Stimulated activated effector memory CD8-positive, alpha-beta T cell treated with anti-CD3 and anti-CD28 coated beads, Interleukin-12 subunit alpha, Interleukin-12 subunit beta, amount 100 ng/mL, for 72 hours (primary cell): ENCODE results near the gene SPOCK3.

Experiments used
- ATAC-seq: fragments of 150-1000 bp; cut with Tn5 transposase; 2 replicates; pipeline ENCODE4 v1.10.0; 2021
- DNase-seq, 2 donors: peaks; one replicate each; pipeline ENCODE4 v3.0.0; 2021 to 2022; ENCODE audit warnings: low spot score in 2 of 2
- H3K27ac Mint-ChIP-seq: one replicate; pipeline ENCODE4 v1.8.0; 2022; ENCODE audit warnings: mild to moderate bottlenecking, mixed read lengths
- H3K36me3 Mint-ChIP-seq: one replicate; pipeline ENCODE4 v1.8.0; 2022; ENCODE audit warnings: mild to moderate bottlenecking, mixed read lengths
- H3K4me1 Mint-ChIP-seq: one replicate; pipeline ENCODE4 v1.8.0; 2022; ENCODE audit warnings: mixed read lengths
- H3K4me3 Mint-ChIP-seq: one replicate; pipeline ENCODE4 v1.8.0; 2022; ENCODE audit warnings: mild to moderate bottlenecking, mixed read lengths
- H3K9me3 Mint-ChIP-seq: one replicate; pipeline ENCODE4 v1.8.0; 2022; ENCODE audit warnings: mixed read lengths

SPOCK3 gene

GRCh38 chr4:167114416-167114971, 119.8 kb downstream of the SPOCK3 start:
- H3K4me1 Mint-ChIP-seq, result no peaks in the 10 kb centered on the region
- no peak overlapping the region for H3K27ac Mint-ChIP-seq
- no peaks in the 10 kb centered on the region for H3K36me3 Mint-ChIP-seq
- no peak overlapping the region for H3K4me3 Mint-ChIP-seq
- DNase-seq, result no peak
- peaks cover 15% of the 10 kb centered on the region for H3K9me3 Mint-ChIP-seq
- no peak for ATAC-seq

DNA sequence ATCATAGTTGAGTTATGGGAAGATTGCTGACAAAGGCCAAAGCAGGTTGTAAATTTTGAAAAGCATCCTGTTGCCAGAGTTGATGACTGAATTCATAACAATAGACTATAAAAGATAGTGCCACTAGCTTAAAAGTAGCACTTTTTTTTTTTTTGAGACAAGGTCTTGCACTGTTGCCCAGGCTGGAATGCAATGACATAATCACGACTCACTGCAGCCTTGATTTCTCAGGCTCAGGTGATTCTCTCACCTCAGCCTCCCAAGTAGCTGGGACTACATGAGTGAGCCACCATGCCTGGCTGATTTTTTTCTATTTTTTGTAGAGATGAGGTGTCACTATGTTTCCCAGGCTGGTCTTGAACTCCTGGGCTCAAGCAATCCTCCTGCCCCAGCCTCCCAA, 122.7 kb downstream of the SPOCK3 start:
- H3K4me3 Mint-ChIP-seq, result no peak overlapping the region
- no peak for ATAC-seq
- DNase-seq, result no peak

GRCh38 chr4:167111092-167111491, 123.2 kb downstream of the SPOCK3 start:
- ATAC-seq, result no peak
- H3K4me1 Mint-ChIP-seq, result no peaks in the 10 kb centered on the region
- no peak overlapping the region for H3K27ac Mint-ChIP-seq
- H3K4me3 Mint-ChIP-seq, result no peak overlapping the region
- DNase-seq, result no peak
- H3K36me3 Mint-ChIP-seq, result no peaks in the 10 kb centered on the region
- H3K9me3 Mint-ChIP-seq, result peaks cover 21% of the 10 kb centered on the region

More for the DNA sequence above, 122.7 kb downstream of the SPOCK3 start:
- H3K9me3 Mint-ChIP-seq, result peaks cover 16% of the 10 kb centered on the region
- no peaks in the 10 kb centered on the region for H3K4me1 Mint-ChIP-seq
- H3K27ac Mint-ChIP-seq, result no peak overlapping the region
- no peaks in the 10 kb centered on the region for H3K36me3 Mint-ChIP-seq

DNA sequence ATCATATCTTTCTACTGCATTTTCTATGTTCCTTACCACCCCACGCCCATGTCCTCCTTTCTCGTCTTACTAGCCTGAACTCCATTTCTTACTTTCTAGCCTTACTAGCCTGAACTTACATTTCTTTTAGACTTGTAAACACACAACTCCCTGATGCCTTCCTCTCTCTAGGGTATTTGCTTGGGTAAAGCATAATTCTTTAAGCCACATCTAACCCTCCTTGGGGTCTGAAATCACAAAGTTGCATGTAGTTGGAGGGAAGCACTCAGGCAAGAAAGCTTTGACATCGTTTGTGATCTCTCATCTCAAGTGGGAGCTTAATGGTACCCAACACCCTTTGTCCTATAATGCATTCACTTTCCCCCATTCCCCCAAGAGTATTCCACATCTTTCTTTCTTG, 124.4 kb downstream of the SPOCK3 start:
- H3K27ac Mint-ChIP-seq, result no peak overlapping the region
- DNase-seq (no peak), ATAC-seq (peak; percentile 52)
- H3K9me3 Mint-ChIP-seq, result peaks cover 27% of the 10 kb centered on the region
- no peak overlapping the region for H3K4me3 Mint-ChIP-seq
- H3K4me1 Mint-ChIP-seq, result no peaks in the 10 kb centered on the region
- H3K36me3 Mint-ChIP-seq, result no peaks in the 10 kb centered on the region

DNA sequence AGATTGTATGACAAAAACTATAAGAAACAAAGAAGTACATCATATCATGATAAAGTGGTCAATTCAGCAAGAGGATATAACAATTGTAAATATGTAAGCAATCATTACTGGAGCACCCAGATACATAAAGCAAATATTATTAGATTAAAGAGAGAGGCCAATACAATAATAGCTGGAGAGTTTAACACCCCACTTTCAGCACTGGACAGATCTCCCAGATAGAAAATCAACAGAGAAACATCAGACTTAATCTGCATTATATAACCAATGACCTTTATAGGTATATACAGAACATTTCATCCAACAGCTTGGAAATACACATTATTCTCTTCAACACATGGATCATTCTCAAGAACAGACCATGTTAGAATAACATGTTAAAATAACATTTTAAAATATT, 128.4 kb downstream of the SPOCK3 start:
- H3K4me1 Mint-ChIP-seq, result no peaks in the 10 kb centered on the region
- H3K9me3 Mint-ChIP-seq, result peaks cover 34% of the 10 kb centered on the region
- H3K4me3 Mint-ChIP-seq, result no peak overlapping the region
- no peaks in the 10 kb centered on the region for H3K36me3 Mint-ChIP-seq
- no peak for DNase-seq
- ATAC-seq, result no peak
- H3K27ac Mint-ChIP-seq, result no peak overlapping the region

DNA sequence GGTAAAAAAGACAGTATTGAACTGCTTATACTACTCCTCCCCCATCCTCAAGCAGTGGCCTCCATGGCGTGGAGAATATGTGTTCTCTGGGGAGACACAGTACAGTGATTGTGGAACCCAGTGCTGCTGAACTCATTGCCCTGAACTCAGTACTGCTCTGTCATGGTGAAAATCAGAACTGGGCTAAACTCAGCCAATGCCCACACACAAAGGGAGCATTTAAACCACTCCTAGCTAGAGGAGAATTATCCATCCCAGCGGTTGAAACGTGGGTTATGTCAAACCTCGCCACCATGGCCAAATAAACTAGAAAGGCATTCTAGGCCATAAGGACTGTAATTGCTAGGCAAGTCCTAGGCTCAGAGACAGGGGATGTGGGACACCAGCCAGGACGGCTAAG, 131.8 kb downstream of the SPOCK3 start:
- no peak overlapping the region for H3K27ac Mint-ChIP-seq
- H3K9me3 Mint-ChIP-seq, result peaks cover 35% of the 10 kb centered on the region
- no peak for ATAC-seq
- H3K4me3 Mint-ChIP-seq, result no peak overlapping the region
- H3K4me1 Mint-ChIP-seq, result no peaks in the 10 kb centered on the region
- no peaks in the 10 kb centered on the region for H3K36me3 Mint-ChIP-seq
- no peak for DNase-seq

- peaks cover 27% of the 10 kb centered on the region for H3K9me3 Mint-ChIP-seq
- ATAC-seq, result no peak
These were observed 133.3 kb downstream of the SPOCK3 start for GRCh38 chr4:167101035-167101434.

DNA sequence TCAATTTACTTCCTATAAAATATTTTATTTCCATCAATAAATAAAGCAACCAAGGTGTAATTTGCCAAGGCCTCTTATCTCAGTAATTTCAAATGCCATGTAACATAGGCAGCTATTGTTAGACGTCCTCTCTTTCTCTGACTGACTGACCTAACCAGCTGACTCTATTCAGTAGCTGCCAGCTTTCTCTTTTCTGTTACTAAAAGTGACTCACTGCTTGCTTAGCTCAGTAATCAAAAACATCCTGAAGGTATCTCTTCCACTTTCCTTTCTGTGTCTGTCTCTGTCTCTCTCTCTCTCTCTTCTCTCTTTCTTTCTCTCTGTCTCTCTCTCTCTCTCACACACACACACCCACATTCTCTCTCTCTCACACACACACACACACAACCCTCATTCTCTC, 134.2 kb downstream of the SPOCK3 start:
- DNase-seq (no peak), ATAC-seq (no peak)
- H3K9me3 Mint-ChIP-seq, result peaks cover 24% of the 10 kb centered on the region
- H3K36me3 Mint-ChIP-seq, result no peaks in the 10 kb centered on the region
- H3K4me3 Mint-ChIP-seq, result no peak overlapping the region
- H3K27ac Mint-ChIP-seq, result no peak overlapping the region
- no peaks in the 10 kb centered on the region for H3K4me1 Mint-ChIP-seq

More at GRCh38 chr4:167101035-167101434, 133.3 kb downstream of the SPOCK3 start:
- Mint-ChIP-seq H3K4me1 (no peaks in the 10 kb centered on the region), H3K27ac (no peak overlapping the region), H3K36me3 (no peaks in the 10 kb centered on the region), H3K4me3 (no peak overlapping the region)
- no peak for DNase-seq

- Mint-ChIP-seq H3K9me3 (peaks cover 7% of the 10 kb centered on the region), H3K27ac (no peak overlapping the region), H3K4me3 (no peak overlapping the region)
These were observed 146.2 kb downstream of the SPOCK3 start for GRCh38 chr4:167088115-167088514.

GRCh38 chr4:167084321-167084720, 150.0 kb downstream of the SPOCK3 start:
- no peak overlapping the region for H3K4me3 Mint-ChIP-seq
- H3K36me3 Mint-ChIP-seq, result no peaks in the 10 kb centered on the region
- no peak overlapping the region for H3K27ac Mint-ChIP-seq
- ATAC-seq (no peak), DNase-seq (no peak)
- no peaks in the 10 kb centered on the region for H3K4me1 Mint-ChIP-seq
- peaks cover 5% of the 10 kb centered on the region for H3K9me3 Mint-ChIP-seq

More at GRCh38 chr4:167088115-167088514, 146.2 kb downstream of the SPOCK3 start:
- ATAC-seq (no peak), DNase-seq (no peak)
- Mint-ChIP-seq H3K4me1 (no peaks in the 10 kb centered on the region), H3K36me3 (no peaks in the 10 kb centered on the region)

GRCh38 chr4:167079762-167080161, 154.5 kb downstream of the SPOCK3 start:
- Mint-ChIP-seq H3K4me3 (no peak overlapping the region), H3K9me3 (peaks cover 3% of the 10 kb centered on the region), H3K27ac (no peak overlapping the region), H3K36me3 (no peaks in the 10 kb centered on the region), H3K4me1 (no peaks in the 10 kb centered on the region)
- no peak for ATAC-seq
- DNase-seq, result no peak

DNA sequence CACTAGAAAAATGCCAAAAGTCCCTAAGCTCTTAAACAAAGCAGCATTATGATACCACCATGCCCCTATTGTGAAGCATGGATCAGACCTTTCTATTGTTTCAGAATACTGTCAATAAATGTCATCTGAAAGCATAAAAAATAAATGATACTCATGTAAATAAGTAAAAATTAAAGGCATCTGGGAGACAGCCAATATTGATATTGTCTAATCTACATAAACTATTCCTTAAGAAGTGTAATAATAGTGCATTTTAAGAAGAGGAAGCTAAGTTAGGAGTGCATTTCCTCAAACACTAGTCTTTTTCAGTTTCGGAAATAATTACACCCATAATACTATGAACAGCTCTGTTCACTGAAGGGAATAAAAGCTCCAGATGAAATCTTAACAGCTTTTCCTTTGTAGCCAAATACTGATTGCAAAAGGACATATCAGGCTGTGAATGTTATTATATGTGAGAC, 181.6 kb downstream of the SPOCK3 start:
- DNase-seq (no peak), ATAC-seq (no peak)
- Mint-ChIP-seq H3K4me3 (no peak overlapping the region), H3K27ac (no peak overlapping the region), H3K4me1 (no peaks in the 10 kb centered on the region), H3K9me3 (peaks cover 2% of the 10 kb centered on the region), H3K36me3 (no peaks in the 10 kb centered on the region)

DNA sequence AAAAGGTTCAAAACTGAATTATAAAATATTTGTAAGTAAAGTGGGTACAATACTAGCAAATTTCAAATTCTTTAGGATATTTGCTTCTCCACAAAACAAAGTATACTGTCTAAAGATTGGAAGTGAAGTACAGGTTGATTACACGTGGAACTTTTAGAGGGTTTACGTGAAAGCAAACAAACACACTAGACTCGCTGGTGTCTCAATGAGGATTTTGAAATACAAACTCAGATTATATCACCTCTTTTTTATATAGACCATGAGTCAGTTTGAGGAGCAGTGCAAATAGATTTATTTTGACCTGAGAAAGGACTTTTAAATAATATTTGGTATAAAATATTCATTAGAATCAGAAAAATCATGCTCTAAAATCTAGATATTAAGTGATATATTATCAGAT, 185.0 kb downstream of the SPOCK3 start:
- no peak overlapping the region for H3K4me3 Mint-ChIP-seq
- no peak overlapping the region for H3K27ac Mint-ChIP-seq
- DNase-seq (no peak), ATAC-seq (no peak)
- no peaks in the 10 kb centered on the region for H3K4me1 Mint-ChIP-seq
- no peaks in the 10 kb centered on the region for H3K36me3 Mint-ChIP-seq
- peaks cover 11% of the 10 kb centered on the region for H3K9me3 Mint-ChIP-seq

GRCh38 chr4:167041524-167041923, 192.8 kb downstream of the SPOCK3 start:
- Mint-ChIP-seq H3K4me1 (no peaks in the 10 kb centered on the region), H3K4me3 (no peak overlapping the region), H3K9me3 (peaks cover 8% of the 10 kb centered on the region), H3K27ac (no peak overlapping the region), H3K36me3 (no peaks in the 10 kb centered on the region)
- DNase-seq (no peak), ATAC-seq (no peak)

DNA sequence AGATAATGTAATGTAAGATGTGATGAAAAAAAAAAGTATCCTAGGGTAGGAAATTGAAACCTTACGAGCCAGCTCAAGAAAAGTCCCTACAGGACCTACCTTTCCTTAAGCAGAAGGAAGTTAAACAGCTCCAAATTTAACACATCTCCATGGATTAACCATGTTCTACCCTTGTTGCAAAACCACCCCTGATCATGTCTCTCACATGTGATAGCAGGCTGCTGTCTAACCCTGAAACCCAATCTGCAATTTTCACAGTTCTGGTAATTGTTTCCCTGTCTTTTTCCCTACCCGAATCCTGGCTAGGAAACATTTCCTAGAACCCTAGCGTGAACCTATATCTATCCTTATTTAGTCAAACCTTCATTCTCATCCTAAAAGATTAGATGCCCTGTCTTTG, 198.9 kb downstream of the SPOCK3 start:
- DNase-seq (no peak), ATAC-seq (no peak)
- Mint-ChIP-seq H3K9me3 (peaks cover 12% of the 10 kb centered on the region), H3K4me1 (no peaks in the 10 kb centered on the region), H3K4me3 (no peak overlapping the region), H3K27ac (no peak overlapping the region), H3K36me3 (no peaks in the 10 kb centered on the region)

DNA sequence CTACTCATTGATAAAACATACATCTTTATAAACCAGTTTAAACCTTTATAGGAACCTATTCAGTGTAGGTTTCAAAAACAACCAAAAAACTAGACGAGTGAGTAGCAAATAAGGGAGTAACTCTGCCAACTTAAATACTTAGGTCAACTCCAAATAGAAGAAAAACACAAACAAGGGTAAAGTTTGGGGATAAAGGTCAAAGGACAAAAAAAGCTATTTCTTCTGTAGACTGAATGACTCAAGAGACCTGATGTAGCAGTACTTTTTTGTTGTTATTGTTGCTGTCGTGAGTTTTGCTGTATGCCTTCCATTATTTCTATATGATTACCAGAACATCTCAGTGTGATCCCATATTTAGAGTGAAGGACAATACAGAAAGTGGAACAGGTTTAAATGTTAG, 199.3 kb downstream of the SPOCK3 start:
- no peaks in the 10 kb centered on the region for H3K4me1 Mint-ChIP-seq

DNA sequence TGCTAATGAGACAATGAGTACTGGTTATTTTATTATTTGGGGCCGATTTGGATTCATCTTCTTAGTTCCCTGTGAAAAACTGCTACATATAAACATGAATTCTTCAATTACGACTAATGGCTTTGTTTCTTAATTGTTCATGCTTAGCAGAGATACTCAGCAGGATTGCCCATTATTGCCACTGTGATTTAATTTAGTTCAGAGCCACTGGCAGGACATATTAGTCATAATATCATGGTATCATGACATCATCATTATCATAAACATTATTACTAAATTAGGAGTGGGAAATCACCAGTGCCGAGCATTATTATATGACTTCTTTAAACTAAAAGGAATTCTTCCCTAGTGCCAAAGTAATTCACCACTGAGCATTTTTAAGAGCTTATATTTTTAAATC, 201.4 kb downstream of the SPOCK3 start:
- H3K4me3 Mint-ChIP-seq, result no peak overlapping the region
- H3K36me3 Mint-ChIP-seq, result no peaks in the 10 kb centered on the region
- DNase-seq, result no peak
- peaks cover 17% of the 10 kb centered on the region for H3K9me3 Mint-ChIP-seq
- no peak for ATAC-seq
- no peaks in the 10 kb centered on the region for H3K4me1 Mint-ChIP-seq
- H3K27ac Mint-ChIP-seq, result no peak overlapping the region

More for the DNA sequence above, 199.3 kb downstream of the SPOCK3 start:
- DNase-seq (no peak), ATAC-seq (no peak)
- no peak overlapping the region for H3K4me3 Mint-ChIP-seq
- no peak overlapping the region for H3K27ac Mint-ChIP-seq
- peaks cover 12% of the 10 kb centered on the region for H3K9me3 Mint-ChIP-seq
- no peaks in the 10 kb centered on the region for H3K36me3 Mint-ChIP-seq
